Endothelial cell (in vitro differentiated cells): ENCODE data around the gene ZNF791. TPM values are rescaled to one million over a fixed set of nuclear protein-coding genes. Genes with fewer than 3 reads are reported as not detected.
"Not testable (repeated sequence)": the region's sequence is repeated elsewhere in the genome, so short reads cannot be mapped to it uniquely, and the experiment has no call there.

Experiments used
- DNase-seq: peaks from one replicate; pipeline ENCODE4 v3.0.0; 2021; ENCODE audit warnings: low spot score
- H3K27ac Mint-ChIP-seq: one replicate; pipeline ENCODE4 v1.8.0; 2021; ENCODE audit warnings: mixed read lengths, inconsistent platforms; ENCODE audit not compliant: unreplicated experiment
- H3K27me3 Mint-ChIP-seq: one replicate; pipeline ENCODE4 v1.8.0; 2021; ENCODE audit warnings: mild to moderate bottlenecking, moderate library complexity, mixed read lengths, inconsistent platforms; ENCODE audit not compliant: unreplicated experiment
- H3K36me3 Mint-ChIP-seq: one replicate; pipeline ENCODE4 v1.8.0; 2021; ENCODE audit warnings: mild to moderate bottlenecking, low read depth, mixed read lengths, inconsistent platforms; ENCODE audit not compliant: unreplicated experiment
- H3K4me1 Mint-ChIP-seq: one replicate; pipeline ENCODE4 v1.8.0; 2021; ENCODE audit warnings: mild to moderate bottlenecking, mixed read lengths, inconsistent platforms; ENCODE audit not compliant: unreplicated experiment
- H3K4me3 Mint-ChIP-seq: one replicate; pipeline ENCODE4 v1.8.0; 2021; ENCODE audit warnings: mild to moderate bottlenecking, mixed read lengths, inconsistent platforms; ENCODE audit not compliant: unreplicated experiment
- H3K9me3 Mint-ChIP-seq: one replicate; pipeline ENCODE4 v1.8.0; 2021; ENCODE audit warnings: mixed read lengths, inconsistent platforms; ENCODE audit not compliant: unreplicated experiment
- total RNA-seq: library from RNA; stranded (reverse); fragmentation: NEBNext Ultra II Directional; extraction: Animal tissue kit (Norgen Biotek cat#: 25700); gene quantifications from one replicate; pipeline ENCODE4 v1.2.1, GENCODE V29; 2021; ENCODE audit not compliant: unreplicated experiment
- TF ChIP-seq, protein P1 (sequence below): fragments of 200-600 bp; sonication (generic); IDR thresholded peaks from one replicate; pipeline ENCODE4 v1.5.0; 2021; ENCODE audit warnings: antibody characterized with exemption; ENCODE audit not compliant: unreplicated experiment

The ZNF791 gene
- total RNA-seq, 1 donor from 2014 or later: 29.3 TPM

DNA sequence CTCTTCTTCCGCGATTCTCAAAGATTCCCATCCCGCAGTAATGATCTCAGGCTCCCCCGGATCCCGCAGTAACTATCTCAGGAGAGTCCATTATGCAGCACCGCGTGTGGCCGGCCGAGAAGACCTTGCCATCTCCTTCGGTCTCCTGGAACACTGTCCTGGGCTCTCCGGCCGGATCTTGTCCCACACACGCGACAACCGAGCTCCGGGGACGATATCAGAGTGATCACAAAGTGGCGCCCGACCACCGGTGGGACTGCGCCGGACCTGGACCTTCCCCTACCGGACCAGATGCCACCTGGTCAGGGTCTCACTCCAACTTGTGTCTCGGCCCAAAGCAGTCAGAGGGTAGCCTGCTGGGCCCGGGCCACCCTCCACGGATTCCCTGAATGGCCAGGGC is 31.8 kb downstream of the ZNF791 start:
- H3K4me1 Mint-ChIP-seq: peaks cover 5% of the 10 kb centered on the region
- no peak overlapping the region for H3K27ac Mint-ChIP-seq

DNA sequence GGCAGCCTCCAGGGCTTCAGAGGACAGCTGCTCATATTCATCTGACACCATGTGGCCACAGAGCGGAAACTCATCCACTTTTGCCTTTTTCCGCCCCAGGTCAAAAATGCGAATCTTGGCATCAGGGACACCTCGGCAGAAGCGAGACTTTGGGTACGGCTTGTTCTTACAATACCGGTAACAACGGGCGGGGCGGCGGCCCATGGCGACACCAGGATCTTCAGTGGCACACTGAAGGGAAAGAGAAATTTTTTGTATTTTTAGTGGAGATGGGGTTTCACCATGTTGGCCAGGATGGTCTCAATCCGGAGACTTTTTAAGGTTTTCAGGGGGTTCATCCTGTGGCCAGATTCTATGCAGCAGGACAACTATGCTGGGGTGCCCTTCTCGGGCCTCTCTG is 33.0 kb downstream of the ZNF791 start:
- not testable (repeated sequence) for H3K4me1 Mint-ChIP-seq, DNase-seq, H3K9me3 Mint-ChIP-seq, H3K27ac Mint-ChIP-seq, H3K36me3 Mint-ChIP-seq, H3K4me3 Mint-ChIP-seq
- H3K27me3 Mint-ChIP-seq: peaks cover 19% of the 10 kb centered on the region

More for the DNA sequence above, 31.8 kb downstream of the ZNF791 start:
- no peaks in the 10 kb centered on the region for H3K9me3 Mint-ChIP-seq
- H3K4me3 Mint-ChIP-seq: no peak overlapping the region
- peaks cover 18% of the 10 kb centered on the region for H3K27me3 Mint-ChIP-seq
- TF ChIP-seq, protein P1, sequence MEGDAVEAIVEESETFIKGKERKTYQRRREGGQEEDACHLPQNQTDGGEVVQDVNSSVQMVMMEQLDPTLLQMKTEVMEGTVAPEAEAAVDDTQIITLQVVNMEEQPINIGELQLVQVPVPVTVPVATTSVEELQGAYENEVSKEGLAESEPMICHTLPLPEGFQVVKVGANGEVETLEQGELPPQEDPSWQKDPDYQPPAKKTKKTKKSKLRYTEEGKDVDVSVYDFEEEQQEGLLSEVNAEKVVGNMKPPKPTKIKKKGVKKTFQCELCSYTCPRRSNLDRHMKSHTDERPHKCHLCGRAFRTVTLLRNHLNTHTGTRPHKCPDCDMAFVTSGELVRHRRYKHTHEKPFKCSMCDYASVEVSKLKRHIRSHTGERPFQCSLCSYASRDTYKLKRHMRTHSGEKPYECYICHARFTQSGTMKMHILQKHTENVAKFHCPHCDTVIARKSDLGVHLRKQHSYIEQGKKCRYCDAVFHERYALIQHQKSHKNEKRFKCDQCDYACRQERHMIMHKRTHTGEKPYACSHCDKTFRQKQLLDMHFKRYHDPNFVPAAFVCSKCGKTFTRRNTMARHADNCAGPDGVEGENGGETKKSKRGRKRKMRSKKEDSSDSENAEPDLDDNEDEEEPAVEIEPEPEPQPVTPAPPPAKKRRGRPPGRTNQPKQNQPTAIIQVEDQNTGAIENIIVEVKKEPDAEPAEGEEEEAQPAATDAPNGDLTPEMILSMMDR: no peak
- DNase-seq: no peak
- H3K36me3 Mint-ChIP-seq: peaks cover 7% of the 10 kb centered on the region

DNA sequence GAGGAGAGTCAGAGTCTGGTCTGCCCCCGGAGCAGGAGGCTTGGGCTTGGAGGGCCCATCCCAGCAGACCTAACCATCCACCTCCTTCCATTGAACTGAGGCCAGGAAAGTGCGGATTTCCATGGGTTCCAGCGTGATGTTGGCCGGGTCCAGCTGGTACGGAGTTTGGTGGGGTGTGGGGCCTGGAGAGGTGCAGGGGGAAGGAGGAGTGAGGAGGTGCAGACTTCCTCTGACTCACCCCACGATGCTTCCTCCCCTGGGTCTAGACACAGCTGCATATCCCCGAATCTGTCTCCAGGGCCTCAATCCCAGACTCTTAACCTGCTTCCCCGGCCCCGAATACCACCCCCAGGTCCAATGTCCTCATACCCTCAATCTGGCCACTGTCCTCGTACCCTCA is 35.8 kb downstream of the ZNF791 start:
- DNase-seq: no peak
- Mint-ChIP-seq H3K27me3 (peaks cover 15% of the 10 kb centered on the region), H3K4me1 (no peaks in the 10 kb centered on the region), H3K4me3 (no peak overlapping the region), H3K36me3 (peaks cover 11% of the 10 kb centered on the region), H3K27ac (no peak overlapping the region), H3K9me3 (no peaks in the 10 kb centered on the region)
- TF ChIP-seq, protein P1: no peak

DNA sequence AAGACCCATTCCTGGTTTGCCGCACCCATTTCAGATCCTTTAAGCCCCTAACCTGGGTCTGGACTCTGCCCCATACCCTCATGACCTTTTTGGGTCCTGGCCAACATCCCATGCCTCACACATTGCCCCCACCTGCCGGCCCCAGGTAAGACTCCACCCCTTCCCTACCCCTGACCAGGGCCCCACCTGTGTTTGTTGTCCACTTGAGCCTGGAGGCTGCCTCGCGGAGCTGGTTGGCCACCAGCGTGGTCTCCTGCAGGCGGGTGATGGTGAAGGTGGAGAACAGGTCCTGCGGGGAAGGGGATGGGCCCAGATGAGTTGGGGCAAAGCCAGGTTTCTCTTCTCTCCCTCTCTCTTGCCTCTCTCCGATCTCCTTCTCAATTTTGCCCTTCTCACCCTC is 36.3 kb downstream of the ZNF791 start:
- Mint-ChIP-seq H3K4me3 (no peak overlapping the region), H3K36me3 (peaks cover 14% of the 10 kb centered on the region), H3K27me3 (peaks cover 15% of the 10 kb centered on the region), H3K27ac (no peak overlapping the region), H3K9me3 (no peaks in the 10 kb centered on the region), H3K4me1 (no peaks in the 10 kb centered on the region)
- TF ChIP-seq, protein P1: no peak
- DNase-seq: no peak

DNA sequence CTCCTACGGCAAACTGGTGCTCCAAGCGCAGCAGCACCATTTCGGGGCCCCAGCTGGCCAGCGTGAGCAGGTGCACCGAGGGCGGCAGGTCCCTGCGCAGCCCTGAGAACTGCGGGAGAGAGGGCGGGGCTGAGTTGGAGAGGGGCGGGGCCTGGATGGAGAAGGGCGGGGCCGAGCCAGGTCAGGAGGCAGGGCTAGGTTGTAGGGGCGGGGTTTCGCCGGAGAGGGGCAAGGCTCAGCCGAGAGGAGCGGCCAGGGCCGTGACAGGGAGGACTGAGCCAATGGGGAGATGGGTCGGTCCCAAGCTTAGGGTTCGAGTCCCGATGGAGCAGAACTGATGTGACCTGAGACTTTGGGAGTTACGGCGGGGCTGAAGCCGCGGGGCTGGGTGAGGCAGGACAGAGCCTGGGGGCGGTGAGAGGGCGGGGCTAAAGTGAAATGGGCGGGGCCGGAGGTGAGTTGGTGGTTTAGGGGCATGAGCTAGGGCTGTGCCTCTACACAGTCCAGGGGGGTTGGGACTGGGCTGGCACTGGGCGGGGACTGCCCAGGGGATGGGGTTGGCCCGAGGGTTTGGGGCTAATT is 36.9 kb downstream of the ZNF791 start:
- H3K9me3 Mint-ChIP-seq: no peaks in the 10 kb centered on the region

More for the DNA sequence above, 36.9 kb downstream of the ZNF791 start:
- Mint-ChIP-seq H3K27me3 (peaks cover 15% of the 10 kb centered on the region), H3K4me1 (no peaks in the 10 kb centered on the region), H3K27ac (no peak overlapping the region), H3K4me3 (no peak overlapping the region), H3K36me3 (peaks cover 15% of the 10 kb centered on the region)
- TF ChIP-seq, protein P1: no peak
- no peak for DNase-seq
